Measurements from ENCODE around the gene POLR1F.
"Not testable (repeated sequence)": the region's sequence is repeated elsewhere in the genome, so short reads cannot be mapped to it uniquely, and the experiment has no call there.

Gene POLR1F

DNA sequence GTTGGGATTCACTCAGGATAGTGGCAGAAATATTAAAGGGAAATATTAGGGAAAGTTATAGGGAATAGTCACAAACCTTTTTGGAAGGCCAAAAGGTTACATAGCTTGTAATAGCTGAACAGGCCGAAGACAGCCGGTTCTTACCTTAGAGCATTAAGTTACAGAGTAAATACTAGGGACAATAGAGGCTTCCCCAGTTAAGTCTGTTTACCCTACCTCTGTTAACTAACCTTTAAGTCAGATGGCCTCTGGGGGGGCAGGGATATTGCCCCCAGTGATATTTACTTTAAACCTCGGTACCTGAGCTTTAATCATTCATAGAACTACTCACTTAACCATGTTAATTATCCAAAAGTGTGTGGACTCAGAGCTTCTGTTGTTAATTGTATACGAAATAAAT is 7.4 kb downstream of the POLR1F start:
- DNase-seq (ENCODE audit: low spot score) = no peak
- in situ Hi-C loops (cut with MboI; ENCODE audit: low sequenced_read_pairs, unreplicated experiment) = no loop called here
- TF ChIP-seq, protein P1, sequence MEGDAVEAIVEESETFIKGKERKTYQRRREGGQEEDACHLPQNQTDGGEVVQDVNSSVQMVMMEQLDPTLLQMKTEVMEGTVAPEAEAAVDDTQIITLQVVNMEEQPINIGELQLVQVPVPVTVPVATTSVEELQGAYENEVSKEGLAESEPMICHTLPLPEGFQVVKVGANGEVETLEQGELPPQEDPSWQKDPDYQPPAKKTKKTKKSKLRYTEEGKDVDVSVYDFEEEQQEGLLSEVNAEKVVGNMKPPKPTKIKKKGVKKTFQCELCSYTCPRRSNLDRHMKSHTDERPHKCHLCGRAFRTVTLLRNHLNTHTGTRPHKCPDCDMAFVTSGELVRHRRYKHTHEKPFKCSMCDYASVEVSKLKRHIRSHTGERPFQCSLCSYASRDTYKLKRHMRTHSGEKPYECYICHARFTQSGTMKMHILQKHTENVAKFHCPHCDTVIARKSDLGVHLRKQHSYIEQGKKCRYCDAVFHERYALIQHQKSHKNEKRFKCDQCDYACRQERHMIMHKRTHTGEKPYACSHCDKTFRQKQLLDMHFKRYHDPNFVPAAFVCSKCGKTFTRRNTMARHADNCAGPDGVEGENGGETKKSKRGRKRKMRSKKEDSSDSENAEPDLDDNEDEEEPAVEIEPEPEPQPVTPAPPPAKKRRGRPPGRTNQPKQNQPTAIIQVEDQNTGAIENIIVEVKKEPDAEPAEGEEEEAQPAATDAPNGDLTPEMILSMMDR (IDR thresholded peaks at IDR 0.05; ENCODE audit: borderline replicate concordance, control extremely low read depth, extremely low read depth, insufficient read depth, missing control alignments) = no peak

DNA sequence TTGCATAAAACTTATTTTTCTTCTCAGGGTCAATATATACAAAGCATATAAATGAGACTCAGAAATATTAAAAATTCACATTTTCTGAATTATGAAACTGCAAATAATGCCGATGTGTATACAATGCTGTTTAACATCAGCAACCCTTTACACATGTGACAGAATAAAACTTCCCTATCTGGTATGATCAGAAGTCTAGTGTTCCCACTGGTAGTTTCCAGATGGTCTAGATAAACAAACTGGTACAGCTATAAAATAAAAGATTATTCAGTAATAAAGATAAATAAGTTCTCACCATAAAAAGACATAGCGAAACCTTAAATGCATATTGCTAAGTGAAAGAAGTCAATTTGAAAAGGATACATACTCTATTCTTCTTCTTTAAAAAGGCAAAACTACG is 7.9 kb downstream of the POLR1F start:
- in situ Hi-C loops (cut with MboI; ENCODE audit: low sequenced_read_pairs, unreplicated experiment) = no loop called here
- no peak for DNase-seq (ENCODE audit: low spot score)
- TF ChIP-seq, protein P1 (IDR thresholded peaks at IDR 0.05; ENCODE audit: borderline replicate concordance, control extremely low read depth, extremely low read depth, insufficient read depth, missing control alignments) = no peak

DNA sequence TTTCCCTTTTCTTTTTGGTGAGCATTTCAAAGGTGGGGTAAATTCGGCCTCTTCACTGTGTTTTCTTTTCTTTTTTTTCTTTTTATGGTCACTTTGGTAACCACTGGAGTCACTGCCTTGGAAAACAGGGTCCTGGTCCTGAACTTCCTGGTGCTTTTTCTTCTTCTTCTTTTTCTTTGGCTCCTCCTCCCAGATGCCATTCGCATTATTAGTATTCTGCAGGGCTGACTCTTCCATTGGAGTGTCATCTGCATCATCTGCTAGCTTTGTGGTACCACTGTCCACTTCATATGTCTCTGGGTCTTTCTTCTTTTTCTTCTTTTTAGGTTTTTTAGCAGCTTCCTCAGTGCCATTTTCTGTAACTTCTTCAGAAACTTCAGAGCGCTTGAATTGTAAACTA is 10.5 kb downstream of the POLR1F start:
- DNase-seq (ENCODE audit: low spot score) = no peak
- TF ChIP-seq, protein P1 (IDR thresholded peaks at IDR 0.05; ENCODE audit: borderline replicate concordance, control extremely low read depth, extremely low read depth, insufficient read depth, missing control alignments) = no peak
- in situ Hi-C loops (cut with MboI; ENCODE audit: low sequenced_read_pairs, unreplicated experiment) = no loop called here

DNA sequence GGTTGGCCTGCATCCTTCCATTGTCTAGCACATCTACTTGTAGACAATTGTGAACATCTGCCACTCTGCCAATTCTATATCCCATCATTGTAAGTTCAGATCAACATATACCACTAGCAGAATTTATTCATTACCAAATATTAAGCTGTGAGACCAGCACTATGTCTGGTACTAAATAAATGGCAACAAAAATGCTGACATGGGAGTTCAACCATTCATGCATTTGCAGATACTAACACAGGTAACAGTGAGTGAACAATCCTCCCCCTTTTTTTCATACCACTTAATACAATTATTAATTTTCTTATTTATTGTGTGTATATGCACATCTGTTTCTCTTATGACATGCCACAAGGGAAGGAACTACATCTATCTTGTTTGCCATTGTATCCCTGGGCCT is 11.9 kb downstream of the POLR1F start:
- in situ Hi-C loops (cut with MboI; ENCODE audit: low sequenced_read_pairs, unreplicated experiment) = no loop called here
- no peak for DNase-seq (ENCODE audit: low spot score)
- TF ChIP-seq, protein P1 (IDR thresholded peaks at IDR 0.05; ENCODE audit: borderline replicate concordance, control extremely low read depth, extremely low read depth, insufficient read depth, missing control alignments) = no peak

DNA sequence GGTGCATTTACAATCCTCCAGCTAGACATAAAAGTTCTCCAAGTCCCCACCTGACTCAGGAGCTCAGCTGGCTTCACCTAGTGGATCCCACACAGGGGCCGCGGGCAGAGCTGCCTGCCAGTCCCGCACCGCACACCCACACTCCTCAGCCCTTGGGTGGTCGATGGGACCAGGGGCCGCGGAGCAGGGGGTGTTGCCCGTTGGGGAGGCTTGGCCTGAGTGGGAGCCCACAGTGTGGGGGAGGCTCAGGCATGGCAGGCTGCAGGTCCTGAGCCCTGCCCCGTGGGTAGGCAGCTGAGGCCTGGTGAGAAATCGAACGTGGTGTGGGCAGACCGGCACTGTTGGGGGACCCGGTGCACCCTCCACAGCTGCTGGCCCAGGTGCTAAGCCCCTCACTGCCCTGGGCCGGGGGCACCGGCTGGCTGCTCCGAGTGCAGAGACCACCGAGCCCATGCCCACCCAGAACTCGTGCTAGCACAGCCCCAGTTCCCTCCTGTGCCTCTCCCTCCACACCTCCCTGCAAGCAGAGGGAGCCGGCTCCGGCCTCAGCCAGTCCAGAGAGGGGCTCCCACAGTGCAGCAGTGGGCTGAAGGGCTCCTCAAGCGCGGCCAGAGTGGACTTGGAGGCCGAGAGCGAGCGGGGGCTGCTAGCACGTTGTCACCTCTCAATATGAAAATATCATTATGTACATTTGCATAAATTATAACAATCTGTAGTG is 16.6 kb downstream of the POLR1F start:
- in situ Hi-C loops (cut with MboI; ENCODE audit: low sequenced_read_pairs, unreplicated experiment) = no loop called here
- DNase-seq (ENCODE audit: low spot score) = no peak
- TF ChIP-seq, protein P1 (IDR thresholded peaks at IDR 0.05; ENCODE audit: borderline replicate concordance, control extremely low read depth, extremely low read depth, insufficient read depth, missing control alignments) = no peak

DNA sequence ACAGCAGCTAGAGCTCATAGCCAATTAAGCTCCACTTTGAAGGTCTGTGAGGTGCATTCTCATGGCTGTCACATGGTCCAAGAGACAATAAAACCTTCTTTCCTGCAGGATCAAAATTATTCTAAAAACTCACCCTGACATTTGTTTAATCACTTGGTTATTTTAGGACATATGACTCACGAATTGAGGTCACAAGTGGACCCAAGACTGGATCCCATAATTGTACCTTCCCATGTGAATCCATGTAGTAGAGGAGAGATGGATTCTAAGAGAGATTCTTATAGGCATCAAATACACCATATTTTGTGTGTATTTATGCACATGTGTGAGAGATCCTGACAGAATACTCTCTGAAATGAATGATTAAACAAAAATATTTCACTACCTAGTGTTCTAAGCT is 18.1 kb downstream of the POLR1F start:
- TF ChIP-seq, protein P1 (IDR thresholded peaks at IDR 0.05; ENCODE audit: borderline replicate concordance, control extremely low read depth, extremely low read depth, insufficient read depth, missing control alignments) = no peak
- in situ Hi-C loops (cut with MboI; ENCODE audit: low sequenced_read_pairs, unreplicated experiment) = no loop called here
- no peak for DNase-seq (ENCODE audit: low spot score)

DNA sequence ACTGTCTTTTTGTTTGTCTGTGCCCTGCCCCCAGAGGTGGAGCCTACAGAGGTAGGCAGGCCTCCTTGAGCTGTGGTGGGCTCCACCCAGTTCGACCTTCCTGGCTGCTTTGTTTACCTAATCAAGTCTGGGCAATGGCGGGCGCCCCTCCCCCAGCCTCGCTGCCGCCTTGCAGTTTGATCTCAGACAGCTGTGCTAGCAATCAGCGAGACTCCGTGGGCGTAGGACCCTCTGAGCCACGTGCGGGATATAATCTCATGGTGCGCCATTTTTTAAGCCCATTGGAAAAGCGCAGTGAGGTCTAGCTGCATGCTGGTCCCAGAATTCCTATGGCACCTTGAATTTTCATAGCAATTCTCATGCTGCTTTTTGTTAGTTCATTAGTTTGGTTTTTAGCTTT is 19.7 kb downstream of the POLR1F start:
- in situ Hi-C loops (cut with MboI; ENCODE audit: low sequenced_read_pairs, unreplicated experiment); DNase-seq (ENCODE audit: low spot score): not testable (repeated sequence)
